Renal pelvis (tissue), 4 donors: Measurements from ENCODE around the gene UCKL1. TPM values are rescaled to one million over a fixed set of nuclear protein-coding genes. Genes with fewer than 3 reads are reported as not detected.
"Not testable (repeated sequence)": the region's sequence is repeated elsewhere in the genome, so short reads cannot be mapped to it uniquely, and the experiment has no call there.

ENCODE experiments used
- DNase-seq: peaks from one replicate; pipeline ENCODE4 v3.0.0-alpha.2; 2013
- polyA plus RNA-seq, 3 donors: library from polyadenylated mRNA; unstranded; fragments of 120-200 nt; gene quantifications; one replicate each; pipeline ENCODE4 v1.2.1, GENCODE V29; 2013; ENCODE audit not compliant: insufficient read length in 3 of 3

Gene UCKL1
- polyA plus RNA-seq, 3 donors: 54.0 to 66.1 (median 64.6) TPM

DNA sequence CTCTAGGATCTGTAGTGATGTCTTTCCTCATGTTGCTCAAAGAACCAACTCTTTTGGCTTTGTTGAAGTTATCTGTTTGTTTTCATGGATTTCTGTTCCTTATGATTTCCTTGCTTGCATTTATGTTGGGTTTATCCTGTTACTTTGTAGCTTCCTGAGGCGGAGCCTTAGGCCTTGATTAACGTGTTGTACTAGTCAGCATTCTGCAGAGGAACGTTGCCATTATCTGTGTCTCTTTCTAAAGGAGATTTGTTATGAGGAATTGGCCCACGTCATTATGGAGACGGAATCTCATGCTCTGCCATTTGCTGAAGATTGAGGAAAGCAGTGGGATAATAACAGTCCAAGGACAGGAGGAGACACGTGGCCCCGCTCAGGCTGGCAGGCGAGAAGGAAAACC lies 29.9 kb downstream of the UCKL1 start:
- no peak for DNase-seq

DNA sequence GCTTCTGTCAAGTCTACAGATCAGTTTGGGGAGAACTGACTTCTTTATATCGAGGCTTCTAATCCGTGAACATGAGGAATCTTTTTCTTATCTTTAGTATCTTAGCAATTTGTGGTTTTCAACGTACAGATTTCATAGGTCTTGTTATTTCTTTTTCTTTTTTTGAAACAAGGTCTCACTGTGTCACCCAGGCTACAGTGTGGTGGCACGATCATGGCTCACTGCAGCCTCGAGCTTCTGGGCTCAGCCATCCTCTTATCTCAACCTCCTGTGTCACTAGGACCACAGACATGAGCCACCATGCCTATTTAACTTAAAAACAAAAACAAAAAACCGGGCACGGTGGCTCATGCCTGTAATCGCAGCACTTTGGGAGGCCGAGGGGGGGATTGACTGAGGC lies 32.0 kb downstream of the UCKL1 start:
- no peak for DNase-seq

DNA sequence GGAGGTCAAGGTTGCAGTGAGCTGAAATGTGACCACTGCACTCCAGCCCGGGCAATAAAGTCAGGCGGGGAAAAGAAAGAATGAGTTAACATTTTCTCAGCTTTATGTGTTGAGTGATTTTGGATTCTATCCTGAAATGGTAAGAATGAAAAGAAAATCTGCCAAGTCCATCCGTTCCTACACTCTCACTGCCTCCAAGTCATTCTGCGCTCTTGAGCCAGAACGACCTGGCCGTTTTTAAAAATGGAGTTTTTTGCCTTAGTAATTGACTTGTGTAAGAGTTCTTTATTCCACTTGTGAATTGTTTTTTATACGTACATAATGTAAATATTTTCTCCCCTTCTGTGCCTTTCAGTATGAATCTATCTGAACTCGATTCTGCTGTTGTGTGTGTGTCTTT lies 32.6 kb downstream of the UCKL1 start:
- no peak for DNase-seq

GRCh38 chr20:63920226-63920625 lies 36.0 kb downstream of the UCKL1 start:
- DNase-seq: no peak

GRCh38 chr20:63919130-63919529 lies 37.1 kb downstream of the UCKL1 start:
- no peak for DNase-seq

DNA sequence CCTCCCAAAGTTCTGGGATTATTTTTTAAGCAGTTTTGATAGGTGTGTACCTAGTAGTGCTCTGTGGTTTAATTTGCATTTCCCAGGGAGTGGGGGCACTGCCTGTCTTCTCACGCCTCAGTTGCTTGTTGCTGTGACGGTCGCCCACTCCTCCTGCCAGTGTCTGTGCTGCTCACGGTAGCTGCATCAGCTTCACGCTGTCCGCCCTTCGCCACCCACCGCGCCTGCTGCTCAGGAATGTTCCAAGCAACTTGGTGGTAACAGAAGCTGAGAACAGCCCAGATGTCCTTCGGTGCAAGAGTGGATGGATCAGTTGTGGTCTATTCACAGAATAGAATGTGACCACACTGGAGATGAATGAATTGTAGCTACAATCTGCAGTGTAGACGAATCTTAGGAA lies 38.4 kb downstream of the UCKL1 start:
- no peak for DNase-seq

GRCh38 chr20:63916371-63916939 lies 39.8 kb downstream of the UCKL1 start:
- not testable (repeated sequence) for DNase-seq

GRCh38 chr20:63915471-63915870 lies 40.7 kb downstream of the UCKL1 start:
- DNase-seq: no peak

DNA sequence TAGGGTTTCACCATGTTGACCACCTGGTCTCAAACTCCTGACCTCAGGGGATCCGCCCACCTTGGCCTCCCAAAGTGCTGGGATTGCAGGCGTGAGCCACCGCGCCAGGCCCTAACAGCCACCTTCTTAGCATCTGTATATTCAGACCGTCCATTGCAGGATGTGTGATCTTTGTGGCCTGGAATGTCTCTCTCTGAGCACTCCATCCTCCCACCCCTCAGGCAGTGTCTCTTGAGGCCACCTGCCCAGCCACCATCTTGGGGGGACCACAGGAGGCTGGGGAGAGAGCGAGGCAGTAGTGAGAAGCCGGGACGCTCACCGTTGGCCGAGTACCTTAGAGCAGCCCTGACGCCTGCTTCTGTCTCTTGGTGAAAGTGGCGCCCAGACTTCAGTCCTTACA lies 42.4 kb downstream of the UCKL1 start:
- DNase-seq: no peak

DNA sequence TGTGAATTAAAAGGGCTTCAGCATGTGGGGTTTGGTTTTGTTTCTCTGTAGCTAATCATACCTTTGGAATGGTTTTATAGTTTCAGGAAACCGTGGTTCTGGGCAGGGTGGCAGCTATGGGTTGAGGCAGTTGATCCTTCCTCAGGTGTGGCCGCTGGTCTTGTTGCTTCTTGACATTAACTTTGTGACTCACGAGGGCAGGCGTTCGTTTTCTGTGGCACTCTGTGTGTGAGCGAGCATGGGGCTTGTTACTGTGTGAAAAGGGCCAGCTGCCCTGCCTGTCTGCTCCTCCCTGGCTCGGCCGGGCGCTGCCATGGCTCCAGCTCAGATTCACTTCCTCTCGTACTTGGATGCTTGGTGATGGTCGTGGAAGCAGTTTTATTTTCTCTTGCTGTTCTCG lies 45.0 kb downstream of the UCKL1 start:
- peak; percentile 21 for DNase-seq

DNA sequence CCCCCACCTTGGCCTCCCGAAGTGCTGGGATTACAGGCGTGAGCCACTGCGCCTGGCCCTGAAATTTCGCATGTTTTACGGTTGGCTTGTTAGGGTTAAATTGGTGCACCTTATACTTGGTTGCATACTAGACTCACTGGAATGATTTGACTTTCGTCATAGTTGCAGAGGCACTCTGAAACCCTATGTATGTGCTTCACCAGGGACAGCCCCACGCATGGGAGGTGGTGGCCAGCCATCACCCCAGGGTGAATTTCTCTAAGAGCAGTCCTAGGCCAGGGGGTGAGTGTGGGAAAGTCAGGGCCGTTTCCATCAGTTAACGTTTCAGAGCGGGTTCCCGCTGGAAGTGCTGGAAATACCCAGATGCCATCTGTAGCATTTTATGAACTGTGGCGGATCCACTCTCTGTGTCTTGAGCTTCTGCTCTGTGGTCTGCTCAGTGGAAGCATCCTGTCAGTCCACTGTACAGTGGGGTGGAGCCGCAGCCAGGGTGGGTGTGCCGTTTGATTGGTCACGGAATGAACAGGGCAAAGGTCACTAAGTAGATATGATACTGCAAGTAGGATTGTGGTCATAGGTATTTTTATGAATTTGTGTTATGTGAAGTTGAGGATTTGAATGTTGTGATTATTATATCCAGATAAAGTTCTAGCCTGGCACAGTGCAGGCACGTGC lies 48.1 kb downstream of the UCKL1 start:
- DNase-seq: no peak

- DNase-seq: no peak
Observed at GRCh38 chr20:63903796-63904561, 52.2 kb downstream of the UCKL1 start.

DNA sequence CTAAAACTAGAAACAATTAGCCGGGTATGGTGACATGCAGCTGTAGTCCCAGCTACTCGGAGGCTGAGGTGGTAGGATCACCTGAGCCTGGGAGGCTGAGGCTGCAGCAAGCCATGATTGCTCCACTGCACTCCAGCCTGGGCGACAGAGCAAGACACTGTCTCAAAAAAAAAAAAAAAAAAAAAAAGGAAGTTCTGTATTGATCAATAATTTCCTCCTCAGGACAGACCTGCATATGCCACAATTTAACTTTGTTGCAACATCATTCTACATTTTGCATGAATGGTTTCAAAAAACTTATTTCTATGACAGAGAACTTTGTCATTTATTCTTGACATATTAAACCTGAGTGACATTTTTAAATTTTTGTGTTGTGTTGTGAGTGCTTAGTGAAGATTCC lies 55.8 kb downstream of the UCKL1 start:
- DNase-seq: no peak

GRCh38 chr20:63898882-63899558 lies 57.2 kb downstream of the UCKL1 start:
- DNase-seq: no peak

- DNase-seq: no peak
Observed at GRCh38 chr20:63897978-63898561, 58.1 kb downstream of the UCKL1 start.

DNA sequence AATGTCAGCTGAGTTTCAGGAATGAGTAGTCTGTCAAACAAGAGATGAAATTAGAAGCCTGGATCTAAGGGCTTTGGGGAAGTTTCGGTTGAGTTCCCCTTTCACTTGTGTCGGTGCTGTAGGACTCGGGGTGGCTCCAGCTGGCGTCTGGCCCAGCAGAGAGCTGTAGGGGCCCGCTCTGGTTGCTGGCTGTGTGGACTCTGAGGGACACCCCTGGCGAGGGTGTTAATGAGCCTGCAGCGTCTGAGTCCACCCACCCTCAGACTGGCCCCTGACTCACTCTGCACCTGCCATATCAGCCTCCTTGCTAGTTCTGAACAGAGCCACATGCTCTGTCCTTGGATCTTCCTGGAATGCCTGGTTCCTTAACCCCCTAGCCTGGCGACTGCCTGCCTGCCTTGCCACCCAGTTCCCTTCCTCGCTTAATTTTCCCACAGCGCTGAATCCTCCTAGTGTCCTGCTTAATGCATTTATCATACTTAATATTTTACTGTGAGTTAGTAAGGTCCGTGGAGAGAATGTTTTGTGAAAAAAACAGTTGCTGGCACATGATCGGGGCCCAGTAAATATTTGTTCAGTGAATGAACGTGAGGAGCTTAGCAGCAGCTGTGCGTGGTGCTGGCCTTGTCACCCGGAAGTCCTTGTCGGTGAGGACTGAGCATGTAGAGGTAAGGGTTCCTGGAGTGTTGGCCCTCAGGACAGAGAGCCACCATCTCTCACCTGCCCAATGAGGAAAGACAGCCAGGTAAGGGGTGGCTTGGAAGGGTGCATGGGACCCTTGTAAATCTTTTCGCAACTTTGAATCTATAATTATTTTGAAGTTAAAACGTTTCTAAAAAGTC lies 59.7 kb downstream of the UCKL1 start:
- DNase-seq: no peak

DNA sequence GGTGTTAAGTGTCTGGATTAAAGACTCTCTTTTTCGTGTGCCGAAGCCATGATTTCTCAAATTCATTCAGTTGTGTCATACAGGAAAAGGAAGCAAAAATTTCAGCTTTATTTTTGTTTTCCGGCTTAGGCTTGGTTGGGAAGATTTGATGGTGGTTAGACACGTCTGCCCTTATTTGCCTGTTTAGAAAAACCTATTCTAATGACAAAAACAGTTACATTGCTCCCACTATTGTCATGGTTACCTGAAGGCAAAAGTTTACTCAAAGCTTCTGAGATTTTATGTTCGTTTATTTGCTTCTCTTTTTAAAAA lies 60.3 kb downstream of the UCKL1 start:
- DNase-seq: no peak

GRCh38 chr20:63895202-63895951 lies 60.8 kb downstream of the UCKL1 start:
- DNase-seq: no peak

GRCh38 chr20:63894358-63895201 lies 61.6 kb downstream of the UCKL1 start, which contains the start of gene DNAJC5:
DNAJC5 (plus strand) TSS chr20:63895126; CDS start chr20:63928346, 33,220 bp downstream.
- peak; percentile 90 for DNase-seq

DNA sequence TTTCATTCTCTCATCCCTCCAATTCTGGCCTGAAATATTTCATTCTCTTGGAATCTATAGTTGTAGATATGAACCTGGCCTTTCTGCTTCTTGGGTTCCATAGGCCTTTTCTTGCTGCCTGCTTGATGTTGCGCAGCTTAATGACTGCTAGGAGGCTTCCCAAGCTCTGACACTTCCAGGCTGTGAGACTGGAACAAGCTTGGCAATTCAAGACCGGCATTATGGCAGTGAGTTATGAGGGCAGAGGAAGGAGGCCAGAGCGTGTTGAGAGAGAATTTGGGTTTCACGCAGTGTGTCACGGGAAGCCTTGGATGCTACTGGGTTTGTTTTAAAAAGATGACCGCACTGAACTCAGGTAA lies 62.2 kb downstream of the UCKL1 start:
- no peak for DNase-seq
